GM13977 (cell line): ENCODE data around the gene RET.

Experiments used
- DNase-seq: peaks from one replicate; pipeline ENCODE4 v3.0.0; 2012; ENCODE audit warnings: low spot score
- in situ Hi-C: fragments of 300-500 bp; cut with MboI; formaldehyde crosslinking; loops from one replicate; pipeline ENCODE4 v1.12.0; 2022; ENCODE audit warnings: low sequenced_read_pairs, low pct_unique_long_range_greater_than_20kb, mixed read lengths, inconsistent platforms; ENCODE audit not compliant: unreplicated experiment
- TF ChIP-seq, protein P1 (sequence below): IDR thresholded peaks from 2 replicates; pipeline ENCODE4 v1.5.1; 2012; ENCODE audit warnings: mild to moderate bottlenecking, control low read depth; ENCODE audit not compliant: insufficient read depth; ENCODE audit errors: extremely low read depth, missing control alignments

RET gene

GRCh38 chr10:43136432-43136831 lies 59.6 kb downstream of the RET start:
- in situ Hi-C loops: no loop called here
- no peak for DNase-seq

DNA sequence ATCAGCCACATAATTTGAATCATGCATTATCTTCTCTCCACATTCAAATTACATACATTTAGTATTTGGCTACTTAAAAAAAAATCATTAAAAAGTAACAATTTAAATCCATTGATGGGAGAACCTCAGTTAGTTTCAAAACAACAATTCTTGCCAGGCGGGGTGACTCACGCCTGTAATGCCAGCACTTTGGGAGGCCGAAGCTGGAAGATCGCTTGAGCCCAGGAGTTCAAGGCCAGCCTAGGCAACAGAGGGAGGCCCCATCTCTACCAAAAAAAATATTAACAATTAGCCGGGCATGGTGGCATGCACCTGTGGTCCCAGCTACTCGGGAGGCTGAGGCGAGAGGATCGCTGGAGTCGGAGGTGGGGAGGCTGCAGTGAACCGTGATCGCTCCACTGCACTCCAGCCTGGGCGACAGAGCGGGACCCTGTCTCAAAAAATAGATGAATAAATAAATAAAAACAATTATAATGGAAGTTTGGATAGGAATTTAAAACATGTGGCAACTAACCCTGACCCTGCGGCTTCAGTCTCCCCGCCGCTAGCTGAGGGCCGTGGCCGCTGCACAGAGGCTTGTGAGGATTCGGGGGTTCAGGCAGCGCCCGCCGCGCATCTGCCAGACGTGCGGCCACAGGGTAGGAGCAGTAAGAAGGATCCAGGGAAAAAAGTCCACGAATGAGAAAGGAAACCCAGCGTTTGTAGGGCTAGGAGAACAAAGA lies 60.3 kb downstream of the RET start:
- in situ Hi-C loops: no loop called here
- TF ChIP-seq, protein P1, sequence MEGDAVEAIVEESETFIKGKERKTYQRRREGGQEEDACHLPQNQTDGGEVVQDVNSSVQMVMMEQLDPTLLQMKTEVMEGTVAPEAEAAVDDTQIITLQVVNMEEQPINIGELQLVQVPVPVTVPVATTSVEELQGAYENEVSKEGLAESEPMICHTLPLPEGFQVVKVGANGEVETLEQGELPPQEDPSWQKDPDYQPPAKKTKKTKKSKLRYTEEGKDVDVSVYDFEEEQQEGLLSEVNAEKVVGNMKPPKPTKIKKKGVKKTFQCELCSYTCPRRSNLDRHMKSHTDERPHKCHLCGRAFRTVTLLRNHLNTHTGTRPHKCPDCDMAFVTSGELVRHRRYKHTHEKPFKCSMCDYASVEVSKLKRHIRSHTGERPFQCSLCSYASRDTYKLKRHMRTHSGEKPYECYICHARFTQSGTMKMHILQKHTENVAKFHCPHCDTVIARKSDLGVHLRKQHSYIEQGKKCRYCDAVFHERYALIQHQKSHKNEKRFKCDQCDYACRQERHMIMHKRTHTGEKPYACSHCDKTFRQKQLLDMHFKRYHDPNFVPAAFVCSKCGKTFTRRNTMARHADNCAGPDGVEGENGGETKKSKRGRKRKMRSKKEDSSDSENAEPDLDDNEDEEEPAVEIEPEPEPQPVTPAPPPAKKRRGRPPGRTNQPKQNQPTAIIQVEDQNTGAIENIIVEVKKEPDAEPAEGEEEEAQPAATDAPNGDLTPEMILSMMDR: no peak
- no peak for DNase-seq

More at GRCh38 chr10:43136432-43136831, 59.6 kb downstream of the RET start:
- TF ChIP-seq, protein P1: no peak

GRCh38 chr10:43137717-43138020 lies 60.8 kb downstream of the RET start:
- TF ChIP-seq, protein P1: no peak
- peak; percentile 54 for DNase-seq
- in situ Hi-C loops: no loop called here

GRCh38 chr10:43138021-43138756 lies 61.3 kb downstream of the RET start, which contains the start of gene CSGALNACT2:
CSGALNACT2 (plus strand) TSS chr10:43138445; CDS start chr10:43155150, 16,705 bp downstream.
- in situ Hi-C loops: no loop called here
- peak; percentile 95 for DNase-seq
- TF ChIP-seq, protein P1: no peak

DNA sequence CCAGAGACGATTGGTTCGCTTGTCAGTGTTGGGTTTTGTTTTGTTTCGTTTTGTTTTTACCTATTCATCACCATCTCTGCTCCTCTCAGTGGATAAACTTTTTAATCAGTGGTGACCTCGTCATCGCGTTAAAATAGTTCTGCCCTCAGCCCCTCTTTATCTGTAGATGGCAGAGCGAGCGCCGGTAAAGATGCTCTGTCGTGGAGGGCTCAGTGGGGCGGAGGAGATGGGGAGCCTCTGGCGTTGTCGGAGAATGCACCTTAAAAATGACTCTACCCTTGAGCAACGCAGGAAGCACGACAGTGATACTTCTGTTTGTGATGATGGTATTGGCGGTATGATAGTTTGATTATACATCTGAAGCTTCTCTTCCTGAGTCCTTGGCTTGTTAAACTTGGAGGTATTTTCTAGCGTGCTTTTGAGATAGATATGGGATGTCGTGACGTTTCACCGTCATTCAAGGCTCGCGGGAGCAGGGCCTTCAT lies 61.9 kb downstream of the RET start:
- in situ Hi-C loops: no loop called here
- TF ChIP-seq, protein P1: peak; percentile 17
- peak; percentile 64 for DNase-seq

- in situ Hi-C loops: no loop called here
These were observed 64.6 kb downstream of the RET start for GRCh38 chr10:43141421-43141820.

More at GRCh38 chr10:43141421-43141820, 64.6 kb downstream of the RET start:
- TF ChIP-seq, protein P1: no peak
- DNase-seq: no peak
